Astrocyte of the cerebellum (primary cell): ENCODE measurements around the gene RPRD1A.
"Not testable (repeated sequence)": the region's sequence is repeated elsewhere in the genome, so short reads cannot be mapped to it uniquely, and the experiment has no call there.

ENCODE experiments used
- DNase-seq: peaks from one replicate; pipeline ENCODE4 v3.0.0-alpha.2; 2011; ENCODE audit warnings: low read depth
- H3K4me3 ChIP-seq: 2 replicates; pipeline ENCODE4 v1.5.1; 2011; ENCODE audit warnings: mild to moderate bottlenecking, low read depth, low read length, moderate library complexity
- CTCF ChIP-seq: IDR thresholded peaks from 2 replicates; pipeline ENCODE4 v1.5.1; 2012; ENCODE audit warnings: low read length, low read depth, moderate library complexity, mild to moderate bottlenecking; ENCODE audit errors: missing control alignments
- in situ Hi-C: cut with HindIII; loops from 2 replicates; pipeline ENCODE4 v1.10.0; 2017; ENCODE audit warnings: low sequenced_read_pairs

The RPRD1A gene

GRCh38 chr18:36067055-36067957 is at the start of gene RPRD1A:
Gene RPRD1A (minus strand): TSS chr18:36067559. CDS start chr18:36067404, 155 bp downstream.
- peak within 1 kb of the TSS; percentile 84 for H3K4me3 ChIP-seq
- no peak for TF ChIP-seq CTCF
- in situ Hi-C loops: no loop called here
- DNase-seq: peak; percentile 83

- in situ Hi-C loops: not testable (repeated sequence)
Observed at GRCh38 chr18:36116771-36117170, 49.4 kb upstream of the RPRD1A start.

GRCh38 chr18:36114738-36115137 is 47.4 kb upstream of the RPRD1A start:
- H3K4me3 ChIP-seq: no peak overlapping the region
- DNase-seq: no peak
- in situ Hi-C loops: no loop called here
- no peak for TF ChIP-seq CTCF

More at GRCh38 chr18:36116771-36117170, 49.4 kb upstream of the RPRD1A start:
- DNase-seq, H3K4me3 ChIP-seq: not testable (repeated sequence)

GRCh38 chr18:36114251-36114650 is 46.9 kb upstream of the RPRD1A start:
- DNase-seq: no peak
- in situ Hi-C loops: no loop called here
- TF ChIP-seq CTCF: no peak
- no peak overlapping the region for H3K4me3 ChIP-seq

GRCh38 chr18:36112302-36112701 is 44.9 kb upstream of the RPRD1A start:
- no peak for TF ChIP-seq CTCF
- in situ Hi-C loops: no loop called here
- no peak for DNase-seq

GRCh38 chr18:36109737-36110136 is 42.4 kb upstream of the RPRD1A start:
- H3K4me3 ChIP-seq: no peak overlapping the region
- in situ Hi-C loops: no loop called here
- no peak for TF ChIP-seq CTCF
- DNase-seq: no peak

More at GRCh38 chr18:36112302-36112701, 44.9 kb upstream of the RPRD1A start:
- no peak overlapping the region for H3K4me3 ChIP-seq

GRCh38 chr18:36108601-36109000 is 41.2 kb upstream of the RPRD1A start:
- H3K4me3 ChIP-seq: no peak overlapping the region
- DNase-seq: no peak
- no peak for TF ChIP-seq CTCF
- in situ Hi-C loops: no loop called here
